Stimulated activated CD4-positive, alpha-beta T cell treated with anti-CD3 and anti-CD28 coated beads, TNF-alpha, amount 100 ng/mL, for 48 hours (primary cell): ENCODE measurements around the gene CEP152.

Source experiments
- DNase-seq, 3 donors: peaks; one replicate each; pipeline ENCODE4 v3.0.0-alpha.2; 2020; ENCODE audit warnings: low read depth in 3 of 3

Gene CEP152

GRCh38 chr15:48710952-48711495 lies 99.8 kb downstream of the CEP152 start:
- DNase-seq = no peak

- no peak for DNase-seq
Measured at GRCh38 chr15:48708641-48709040, 102.2 kb downstream of the CEP152 start.

GRCh38 chr15:48705381-48705780 lies 105.5 kb downstream of the CEP152 start:
- DNase-seq = no peak

GRCh38 chr15:48703544-48703943 lies 107.3 kb downstream of the CEP152 start:
- no peak for DNase-seq

- no peak for DNase-seq
Measured at GRCh38 chr15:48702569-48703236, 108.2 kb downstream of the CEP152 start.

GRCh38 chr15:48696627-48697312 lies 114.1 kb downstream of the CEP152 start:
- DNase-seq = no peak

GRCh38 chr15:48695827-48696573 lies 114.9 kb downstream of the CEP152 start:
- no peak for DNase-seq

GRCh38 chr15:48695088-48695826 lies 115.6 kb downstream of the CEP152 start:
- no peak for DNase-seq

- DNase-seq = no peak
Measured at GRCh38 chr15:48693484-48693883, 117.4 kb downstream of the CEP152 start.

GRCh38 chr15:48688493-48688892 lies 122.4 kb downstream of the CEP152 start:
- no peak for DNase-seq
